GM18868 (cell line): ENCODE results near the gene PACSIN2.
"Not testable (repeated sequence)": the region's sequence is repeated elsewhere in the genome, so short reads cannot be mapped to it uniquely, and the experiment has no call there.

ENCODE experiments used
- ATAC-seq: cut with Tn5 transposase; IDR thresholded peaks from one replicate; pipeline ENCODE4 v1.9.1; 2021; ENCODE audit warnings: mild to moderate bottlenecking, moderate library complexity; ENCODE audit not compliant: unreplicated experiment

The PACSIN2 gene

DNA sequence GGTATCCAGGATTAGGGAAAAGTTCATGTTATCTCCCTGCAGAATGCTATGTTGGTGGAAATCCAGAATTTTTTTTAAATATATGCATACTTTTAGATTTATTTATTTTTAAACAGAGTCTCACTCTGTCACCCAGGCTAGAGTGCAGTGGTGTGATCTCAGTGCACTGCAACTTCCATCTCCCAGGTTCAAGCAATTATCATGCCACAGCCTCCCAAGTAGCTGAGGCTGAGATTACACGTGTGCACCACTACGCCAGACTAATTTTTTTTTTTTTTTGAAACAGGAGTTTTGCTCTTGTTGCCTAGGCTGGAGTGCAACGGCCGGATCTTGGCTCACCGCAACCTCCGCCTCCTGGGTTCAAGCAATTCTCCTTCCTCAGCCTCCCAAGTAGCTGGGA is 2.6 kb downstream of the PACSIN2 start:
- no peak for ATAC-seq

DNA sequence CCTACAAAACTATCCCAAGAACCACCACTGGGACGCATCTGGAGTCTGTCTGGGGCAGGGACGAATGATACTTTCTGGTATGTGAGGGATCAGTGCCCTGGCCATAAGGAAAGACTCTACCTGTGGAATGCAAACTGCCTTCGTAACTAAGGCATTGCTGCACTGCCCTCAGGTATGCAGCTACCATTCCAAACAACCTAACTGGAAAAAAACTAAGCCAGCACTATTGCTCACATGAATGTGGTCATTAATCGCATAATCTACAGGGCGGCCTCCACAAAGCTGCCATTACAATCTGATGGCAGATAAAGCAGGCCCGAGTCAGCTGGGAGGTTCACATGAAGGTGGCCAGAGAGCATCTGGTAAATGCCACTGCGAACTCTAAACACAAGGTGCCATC is 3.9 kb downstream of the PACSIN2 start:
- no peak for ATAC-seq

DNA sequence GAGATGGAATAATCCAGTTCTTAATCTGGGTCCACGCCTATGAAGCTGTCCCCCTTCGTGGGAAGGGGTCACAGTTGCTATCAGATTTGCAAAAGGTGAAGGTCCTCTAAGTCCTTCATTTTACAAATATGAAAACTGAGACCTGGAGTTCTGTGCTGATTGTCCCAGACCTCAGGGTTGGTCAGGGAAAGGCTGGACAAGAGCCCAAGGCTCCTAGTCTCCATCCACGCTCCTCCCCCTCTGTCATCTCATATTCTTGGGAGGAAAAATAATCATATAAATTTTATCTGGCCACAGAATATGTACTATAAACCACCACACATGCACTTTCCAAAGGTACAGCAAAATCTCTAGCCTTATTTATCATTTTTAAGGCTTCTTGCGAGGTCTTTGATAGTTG is 5.5 kb downstream of the PACSIN2 start:
- ATAC-seq: no peak

DNA sequence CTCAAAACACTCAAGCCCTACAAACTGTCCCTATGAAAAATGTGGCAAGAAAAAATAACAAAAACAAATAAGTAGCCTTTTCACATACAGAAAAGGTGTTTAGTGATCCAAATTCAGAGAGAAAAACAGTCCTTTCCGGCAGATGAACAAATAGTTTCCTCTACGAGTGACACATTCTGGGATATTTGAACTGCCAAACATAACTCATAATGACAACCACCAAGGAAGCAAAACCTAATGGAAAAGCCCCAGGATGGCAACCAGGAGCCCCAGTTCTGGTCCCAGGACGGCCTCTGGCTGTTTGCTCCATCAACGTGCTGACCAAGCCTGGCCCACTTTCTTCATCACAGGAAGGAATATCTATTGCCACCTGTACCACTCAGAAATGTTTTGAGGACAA is 6.0 kb downstream of the PACSIN2 start:
- ATAC-seq: no peak

DNA sequence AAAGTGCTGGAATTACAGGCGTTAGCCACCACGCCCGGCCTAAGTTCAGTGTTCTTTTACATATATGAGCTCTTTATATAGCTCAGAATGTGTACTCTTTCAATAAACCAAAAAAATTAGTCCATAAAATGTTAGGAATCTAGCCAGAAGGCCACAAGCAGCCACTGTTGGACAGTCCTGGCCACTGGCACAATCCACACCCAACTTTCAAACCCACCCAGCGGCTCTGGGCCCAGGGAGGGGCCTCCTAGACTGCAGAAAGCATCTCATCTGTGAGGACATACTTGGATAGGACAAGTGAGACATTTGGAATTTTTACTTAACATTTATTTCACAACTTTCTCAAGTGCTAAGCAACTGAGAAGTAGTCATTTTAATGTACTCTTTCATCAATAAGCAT is 6.4 kb downstream of the PACSIN2 start:
- ATAC-seq: no peak

DNA sequence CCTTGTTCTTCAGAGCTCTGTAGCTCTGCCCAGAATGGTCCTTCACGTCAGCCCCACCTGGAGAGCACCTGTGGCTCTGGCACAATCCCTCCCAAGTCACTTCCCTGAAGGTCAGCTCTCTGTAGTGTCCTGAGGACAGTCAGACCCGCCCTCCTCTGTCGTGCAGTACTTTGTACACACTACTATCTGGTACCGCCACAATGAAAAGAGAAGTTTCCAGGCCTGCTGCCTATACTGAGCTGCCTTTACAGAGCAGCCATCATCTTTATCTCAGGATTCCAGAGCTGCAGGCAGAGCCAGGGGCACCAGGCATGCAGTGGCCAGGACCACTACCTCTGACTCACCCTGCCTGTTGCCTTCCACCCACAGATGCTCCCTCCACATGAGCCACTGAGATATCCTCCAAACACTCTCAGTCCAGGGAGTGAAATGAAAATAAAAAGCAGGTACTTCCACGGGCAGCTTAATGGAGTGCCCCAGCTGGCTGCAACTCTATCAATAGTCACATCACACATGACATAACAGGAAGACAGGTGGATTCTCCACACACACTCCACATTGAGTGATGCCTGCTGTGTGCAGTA is 7.3 kb downstream of the PACSIN2 start:
- no peak for ATAC-seq

DNA sequence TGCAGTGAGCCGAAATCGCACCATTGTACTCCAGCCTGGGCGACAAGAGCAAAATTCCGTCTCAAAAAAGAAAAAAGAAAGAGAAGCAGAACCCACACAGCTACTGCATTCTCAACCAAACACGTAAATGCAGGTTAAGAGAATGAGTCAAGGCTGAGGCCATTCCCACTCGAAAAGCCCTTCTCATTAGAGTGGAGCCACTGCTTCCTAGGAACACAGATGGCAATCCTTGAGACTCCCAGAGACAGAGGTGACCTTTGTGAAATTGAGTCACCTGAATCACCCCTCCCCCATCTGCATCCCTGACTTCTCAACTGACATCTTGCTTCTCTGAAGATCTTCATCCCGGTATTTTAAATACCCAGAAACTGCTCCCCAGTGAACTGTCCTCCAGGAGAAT is 8.2 kb downstream of the PACSIN2 start:
- no peak for ATAC-seq

DNA sequence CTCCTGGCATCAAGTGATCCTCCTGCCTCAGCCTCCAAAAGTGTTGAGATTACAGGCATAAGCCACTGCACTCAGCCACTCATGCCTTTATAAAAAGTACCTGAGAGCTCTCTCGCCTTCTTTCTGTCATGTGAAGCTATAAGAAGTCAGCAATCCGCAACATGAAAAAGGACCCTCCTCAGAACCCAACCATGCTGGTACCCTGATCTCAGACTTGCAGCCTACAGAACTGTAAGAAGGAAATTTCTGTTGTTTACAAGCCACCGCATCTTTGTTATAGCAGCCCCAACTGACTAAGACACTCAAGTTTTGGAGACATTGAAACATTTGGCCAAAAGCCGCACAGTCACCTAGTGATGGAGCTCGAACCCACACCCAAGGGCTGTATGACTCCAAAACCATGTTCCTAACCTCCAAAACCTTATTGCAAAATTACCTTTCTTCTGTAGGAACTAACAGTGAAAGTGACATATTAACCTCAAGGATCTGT is 8.9 kb downstream of the PACSIN2 start:
- no peak for ATAC-seq

DNA sequence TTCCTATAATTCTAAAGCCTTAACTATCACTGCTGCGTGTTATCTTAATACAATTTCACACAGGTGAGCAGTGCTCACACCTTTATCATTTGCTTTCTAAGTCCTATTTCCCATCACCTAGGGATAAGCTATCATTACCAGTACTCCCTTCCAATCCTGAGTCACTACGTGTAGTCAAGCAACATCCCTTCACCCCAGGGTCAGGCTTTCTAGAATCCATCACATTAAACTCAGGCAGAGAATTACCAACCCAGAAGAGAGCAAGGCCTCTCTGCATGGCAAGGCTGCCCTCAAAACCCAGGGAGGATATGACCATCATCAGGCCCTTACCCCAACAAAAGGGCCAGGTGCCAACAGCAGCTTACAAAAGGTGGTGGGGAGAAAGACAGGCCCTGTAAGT is 9.8 kb downstream of the PACSIN2 start:
- no peak for ATAC-seq

DNA sequence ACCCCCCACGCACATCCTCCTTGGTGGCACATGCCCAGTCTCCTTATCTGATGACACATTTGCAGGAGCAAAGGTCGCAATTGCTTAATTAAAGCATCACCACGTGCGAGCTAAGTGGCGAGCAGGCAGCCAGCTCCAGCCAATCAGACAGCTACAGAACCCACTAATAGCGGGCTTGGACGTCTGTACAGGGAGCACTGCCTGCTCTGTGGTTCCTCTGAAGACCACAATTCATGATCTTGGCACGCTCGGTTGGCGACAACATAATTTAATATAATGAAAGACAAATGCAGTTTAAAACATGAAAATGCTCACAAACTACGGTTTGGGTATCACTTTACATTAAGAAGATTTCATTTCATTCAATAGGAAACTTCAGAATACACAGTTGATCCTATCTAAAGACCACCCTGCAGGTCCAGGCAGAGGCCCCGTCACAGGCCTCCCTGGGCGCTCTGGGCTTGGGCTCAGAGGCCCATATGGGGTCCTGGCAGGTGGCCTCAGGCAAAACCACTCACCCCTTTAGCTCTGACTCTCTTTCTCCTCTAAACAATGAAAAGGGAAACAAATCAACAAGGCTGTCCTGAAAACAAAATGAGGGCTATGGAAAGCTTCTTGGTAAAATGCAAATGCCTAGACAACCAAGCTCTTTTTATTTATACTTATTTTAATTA is 10.4 kb downstream of the PACSIN2 start:
- no peak for ATAC-seq

DNA sequence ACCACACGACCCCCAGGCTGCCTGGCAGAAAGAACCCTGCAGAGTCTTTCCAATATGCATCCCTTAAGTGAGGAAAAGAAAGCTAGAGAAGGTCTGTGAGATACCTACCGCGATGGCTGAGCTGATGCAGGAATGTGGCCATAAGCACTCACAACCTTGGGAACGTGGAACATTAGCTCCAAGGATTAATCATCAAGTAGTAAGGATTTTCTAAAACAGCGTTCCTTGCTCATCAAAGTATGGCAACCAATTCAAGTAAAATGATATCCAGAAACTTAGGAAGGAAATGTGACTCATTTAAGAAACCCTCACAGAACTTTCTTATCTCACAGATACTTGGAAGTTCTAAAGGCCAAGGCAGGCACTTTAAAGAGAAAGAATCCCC is 12.8 kb downstream of the PACSIN2 start:
- ATAC-seq: no peak

DNA sequence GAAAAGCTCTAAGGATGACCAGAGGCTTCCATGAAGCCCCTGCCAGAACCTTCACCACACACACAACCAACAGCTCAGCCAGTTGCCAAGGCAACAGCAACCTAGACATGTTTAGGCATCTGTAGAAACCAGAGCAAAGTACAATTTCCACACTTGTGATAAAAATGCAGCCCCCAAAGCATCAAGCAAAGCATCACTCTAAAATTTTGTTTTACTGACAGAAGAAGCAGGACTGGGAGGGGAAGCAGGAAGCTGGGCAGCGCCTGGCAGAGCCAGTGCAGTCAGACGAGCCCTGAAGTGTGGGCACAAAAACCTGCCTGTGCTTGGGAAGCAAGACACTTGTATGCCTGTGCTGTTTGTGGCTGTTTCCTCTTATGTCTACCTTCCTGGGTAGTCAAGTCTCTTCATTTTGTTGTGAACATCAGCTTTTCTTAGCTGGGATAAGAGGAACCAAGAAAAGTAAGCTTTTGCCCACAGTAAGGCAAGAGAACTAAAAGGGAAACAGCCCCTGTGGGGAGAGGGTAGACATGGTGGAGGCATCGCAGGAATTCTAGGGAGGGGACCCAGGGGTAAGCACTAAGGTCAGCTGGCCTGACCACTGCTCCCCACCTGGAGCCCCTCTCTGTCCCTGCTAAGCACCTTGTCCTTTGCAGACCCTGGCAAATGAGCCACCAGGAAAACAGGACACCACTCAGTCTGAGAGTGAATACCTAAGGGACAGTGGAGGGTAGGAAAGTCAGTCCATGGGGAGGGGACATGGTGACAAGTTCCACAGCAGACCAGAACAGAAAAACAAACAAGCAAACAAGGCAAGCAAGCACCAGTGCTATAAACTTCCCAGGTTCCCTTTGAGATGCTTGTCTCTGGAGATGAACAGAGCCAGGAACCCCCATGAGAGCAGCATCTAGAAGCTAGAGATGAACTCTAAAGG is 13.4 kb downstream of the PACSIN2 start:
- no peak for ATAC-seq

DNA sequence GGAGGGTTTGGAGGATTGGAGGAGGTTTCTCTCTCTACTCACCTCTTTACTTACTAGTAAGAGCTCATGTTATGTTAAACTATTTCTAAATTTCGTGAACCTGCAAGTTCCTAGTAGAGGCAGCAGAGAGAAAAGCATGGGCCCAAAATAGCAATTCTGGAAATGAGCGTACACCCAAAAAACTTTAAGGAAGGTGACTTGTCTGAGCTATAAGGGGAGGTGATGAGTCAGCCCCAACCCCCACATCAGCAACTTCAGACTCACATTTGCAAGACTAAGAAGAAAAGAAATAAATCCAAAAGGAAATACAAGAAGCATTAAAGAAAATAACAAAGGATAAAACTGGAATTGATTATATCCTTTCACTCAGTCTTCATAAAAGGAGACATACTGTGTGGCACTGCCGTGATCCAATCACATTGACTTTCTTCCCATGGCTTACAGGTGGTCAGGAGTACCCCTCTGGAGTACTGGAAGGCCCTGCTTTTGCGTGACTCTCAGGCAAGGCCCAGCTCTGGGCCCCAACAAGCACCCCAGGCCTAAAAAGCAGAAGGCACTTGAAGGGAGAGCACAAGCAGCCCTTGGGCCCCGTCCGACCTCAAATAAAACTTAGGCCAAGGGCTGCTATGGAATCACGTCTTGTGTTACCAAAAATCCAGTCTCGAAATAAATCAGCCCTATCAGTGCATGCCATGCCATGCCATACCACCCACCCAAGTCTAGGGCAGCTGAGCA is 14.3 kb downstream of the PACSIN2 start:
- no peak for ATAC-seq

DNA sequence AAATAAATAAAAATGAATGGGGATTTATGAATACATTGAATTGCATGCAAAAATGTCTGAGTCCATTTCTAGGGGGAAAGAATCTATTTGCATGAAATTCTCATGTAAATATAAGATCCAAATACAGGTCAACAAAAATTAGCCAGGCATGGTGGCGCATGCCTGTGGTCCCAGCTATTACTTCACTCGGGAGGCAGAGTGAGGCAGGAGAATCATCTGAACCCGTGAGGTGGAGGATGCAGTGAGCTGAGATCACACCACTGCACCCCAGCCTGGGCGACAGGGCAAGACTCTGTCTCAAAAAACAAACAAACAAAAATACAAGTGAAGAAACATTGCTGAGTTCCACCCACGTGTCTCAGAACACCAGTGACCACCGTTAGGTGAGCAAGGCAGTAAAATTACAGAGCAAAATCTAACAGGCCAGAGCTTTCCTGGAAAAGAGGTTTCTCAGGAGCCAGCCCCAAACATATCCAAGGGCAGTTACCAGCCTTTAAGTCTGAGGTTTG is 17.3 kb downstream of the PACSIN2 start:
- no peak for ATAC-seq

DNA sequence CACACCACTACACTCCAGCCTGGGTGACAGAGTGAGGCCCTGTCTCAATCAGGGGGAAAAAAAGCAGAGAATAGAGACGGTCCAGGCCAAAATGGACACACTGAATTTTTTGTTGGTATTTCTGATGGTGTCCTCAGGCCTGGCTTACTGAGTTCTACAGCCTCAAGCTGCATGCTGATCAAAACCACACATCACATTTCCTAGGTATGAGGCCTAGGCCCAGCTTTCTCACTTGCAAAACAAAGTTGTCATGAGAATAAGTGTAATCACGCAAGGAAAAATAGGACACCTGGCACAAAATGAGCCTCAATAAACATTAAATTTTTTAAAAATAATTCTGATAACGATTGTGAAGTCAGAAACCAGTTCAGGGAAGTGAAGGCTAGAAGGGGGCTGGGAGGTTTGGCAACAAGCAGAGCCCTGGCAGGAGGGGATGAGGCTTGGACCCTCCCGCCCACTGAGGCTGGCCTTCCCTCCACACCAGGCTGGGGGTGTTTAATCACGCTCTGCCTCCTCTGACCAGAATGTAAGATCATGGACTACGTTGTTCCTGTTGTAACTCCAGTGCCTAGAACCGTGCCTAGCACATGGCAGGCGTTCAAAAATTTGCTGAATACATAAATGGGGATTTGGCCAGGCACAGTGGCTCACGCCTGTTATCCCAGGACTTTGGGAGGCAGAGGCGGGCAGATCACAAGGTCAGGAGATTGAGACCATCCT is 18.1 kb downstream of the PACSIN2 start:
- no peak for ATAC-seq

DNA sequence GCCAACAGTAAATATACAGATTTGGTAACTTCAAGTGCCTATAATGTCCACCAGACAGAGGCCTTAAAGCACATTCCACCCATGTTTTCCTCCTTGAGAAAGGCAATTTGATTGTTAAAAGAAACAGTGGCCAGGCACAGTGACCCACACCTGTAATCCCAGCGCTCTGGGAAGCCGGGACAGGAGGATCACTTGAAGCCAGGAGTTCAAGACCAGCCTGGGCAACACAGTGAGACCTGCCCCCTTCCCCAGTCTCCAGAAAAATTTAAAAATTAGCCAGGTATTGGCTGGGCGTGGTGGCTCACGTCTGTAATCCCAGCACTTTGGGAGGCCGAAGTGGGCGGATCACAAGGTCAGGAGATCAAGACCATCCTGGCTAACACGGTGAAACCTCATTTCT is 19.3 kb downstream of the PACSIN2 start:
- ATAC-seq: not testable (repeated sequence)

DNA sequence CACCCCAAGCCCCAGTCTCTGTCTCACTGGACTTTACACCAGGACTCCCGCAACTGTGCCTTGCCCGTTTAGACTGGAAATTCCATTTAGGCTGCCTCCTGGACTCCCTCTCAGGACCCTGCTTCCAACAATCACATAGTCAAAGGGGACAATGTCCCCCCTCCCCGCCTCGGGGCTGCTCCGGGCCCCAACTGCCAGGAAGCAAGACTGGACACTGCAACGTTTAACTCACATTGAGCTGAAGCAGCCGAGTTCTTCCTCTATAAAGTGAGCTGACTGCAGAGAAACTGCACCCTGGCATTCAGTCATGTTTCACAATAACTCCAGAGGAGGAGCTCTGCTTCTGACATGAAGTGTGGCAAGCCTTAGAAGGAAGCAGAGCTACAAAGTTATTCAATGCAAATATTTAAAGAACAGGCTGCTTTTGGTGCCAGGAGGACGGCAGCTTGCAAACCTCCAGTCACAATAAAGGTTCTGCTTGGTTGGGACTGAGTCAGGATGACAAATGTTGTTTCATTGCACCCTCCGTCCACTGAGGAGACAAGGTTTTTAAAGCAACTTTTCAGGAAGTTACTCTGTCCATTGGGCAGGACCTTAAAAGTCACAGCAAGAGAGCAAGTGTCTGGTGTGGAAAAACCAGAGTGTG is 19.9 kb downstream of the PACSIN2 start:
- no peak for ATAC-seq

DNA sequence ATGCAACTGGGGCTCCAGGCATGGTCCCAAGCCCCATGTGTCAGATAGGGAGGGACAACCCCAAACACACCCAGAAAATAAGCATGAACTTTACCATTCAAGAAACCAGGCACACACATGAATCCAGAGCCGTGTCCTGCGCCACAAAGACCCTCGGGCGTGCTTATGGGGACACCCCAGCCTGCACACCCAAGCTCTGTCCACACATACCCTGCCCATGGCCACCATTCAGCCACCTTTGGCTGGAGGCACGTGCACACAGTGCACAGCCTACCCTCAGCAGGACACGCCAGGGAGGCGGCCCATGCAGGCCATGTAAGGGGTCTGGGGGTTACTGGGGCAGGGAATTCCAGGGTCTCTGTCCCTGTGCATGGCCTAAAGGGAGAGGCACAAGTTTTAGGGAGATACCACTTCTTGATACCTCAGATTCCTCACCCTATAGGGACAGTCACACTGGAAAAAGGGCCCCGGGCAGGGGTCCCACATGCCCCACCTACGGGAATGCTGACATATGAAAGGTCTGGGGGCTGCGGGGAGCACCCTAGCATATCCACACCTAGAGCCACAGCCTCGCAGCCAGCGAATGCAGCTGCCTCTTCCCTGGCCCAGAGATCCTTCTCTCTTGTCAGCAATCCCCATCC is 20.6 kb downstream of the PACSIN2 start:
- no peak for ATAC-seq

DNA sequence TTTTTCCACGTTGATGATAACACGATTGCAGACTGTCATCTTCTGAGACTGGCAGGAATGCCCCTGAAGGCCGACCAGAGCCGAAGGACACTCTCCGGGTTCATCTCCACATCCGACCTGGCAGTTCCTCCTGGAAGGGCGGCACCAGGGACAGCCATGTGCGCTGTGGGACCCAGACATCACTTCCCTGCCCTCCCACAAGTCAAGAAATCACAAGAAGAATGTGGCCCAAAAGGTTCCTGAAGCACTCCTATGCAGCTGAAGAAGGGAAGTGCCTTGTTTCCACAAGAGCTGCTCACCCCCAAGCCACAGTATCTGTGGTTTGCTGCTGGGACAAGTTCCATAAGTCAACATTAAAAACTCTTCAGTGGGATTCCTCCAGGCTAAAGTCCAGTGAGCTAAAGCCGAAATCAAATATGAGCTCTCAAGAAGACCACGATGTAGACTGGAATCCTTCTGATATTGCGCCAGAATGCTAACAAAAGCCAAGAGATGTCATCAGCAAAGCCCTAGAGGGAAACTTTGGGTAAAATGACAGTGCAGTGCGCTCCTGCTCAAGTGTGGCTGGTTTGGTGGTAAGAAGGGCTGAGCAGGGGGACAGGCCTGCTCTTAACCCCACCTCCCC is 21.2 kb downstream of the PACSIN2 start:
- ATAC-seq: no peak
